WTC11 (cell line): ENCODE measurements around the gene CABLES1. TPM values are rescaled to one million over a fixed set of nuclear protein-coding genes. Genes with fewer than 3 reads are reported as not detected.

Experiments
- ATAC-seq: fragments of 200-7000 bp; cut with Tn5 transposase; 2 replicates; pipeline ENCODE4 v1.10.0; 2021; ENCODE audit warnings: mild to moderate bottlenecking, moderate library complexity
- CTCF ChIA-PET: fragments of 300-600 bp; sonication (Branson Sonifier 250); formaldehyde crosslinking; loops from one replicate; lab custom pipeline; 2021; ENCODE audit warnings: antibody characterized with exemption; lab: Charles Lee
- POLR2A ChIA-PET: fragments of 350-600 bp; sonication (Branson Sonifier 250); formaldehyde crosslinking; loops from one replicate; lab custom pipeline; 2021; ENCODE audit warnings: antibody characterized with exemption; lab: Charles Lee
- DNase-seq: peaks from one replicate; pipeline ENCODE4 v3.0.0; 2021; ENCODE audit warnings: low spot score
- H3K27ac Mint-ChIP-seq: 2 replicates; pipeline ENCODE4 v1.8.0; 2021; ENCODE audit warnings: mixed read lengths
- H3K27me3 Mint-ChIP-seq: 2 replicates; pipeline ENCODE4 v1.8.0; 2021; ENCODE audit warnings: low read depth, mild to moderate bottlenecking, moderate library complexity, mixed read lengths
- H3K36me3 Mint-ChIP-seq: 2 replicates; pipeline ENCODE4 v1.8.0; 2021; ENCODE audit warnings: mixed read lengths
- H3K4me1 Mint-ChIP-seq: 2 replicates; pipeline ENCODE4 v1.8.0; 2022; ENCODE audit warnings: mixed read lengths
- H3K4me3 Mint-ChIP-seq: 2 replicates; pipeline ENCODE4 v1.8.0; 2021; ENCODE audit warnings: mild to moderate bottlenecking, moderate library complexity, mixed read lengths
- H3K9me3 Mint-ChIP-seq: 2 replicates; pipeline ENCODE4 v1.8.0; 2021; ENCODE audit warnings: mixed read lengths
- ATF1 ChIP-seq: sonication (generic); formaldehyde crosslinking; IDR thresholded peaks from 2 replicates; pipeline ENCODE4 v1.8.1; 2023; ENCODE audit warnings: mild to moderate bottlenecking, moderate library complexity, missing genetic modification reagents
- ELF4 ChIP-seq: sonication (generic); formaldehyde crosslinking; IDR thresholded peaks from 2 replicates; pipeline ENCODE4 v1.8.1; 2022; ENCODE audit warnings: low read depth, mild to moderate bottlenecking, moderate library complexity, missing genetic modification reagents
- FOXP1 ChIP-seq: sonication (generic); formaldehyde crosslinking; IDR thresholded peaks from 2 replicates; pipeline ENCODE4 v1.8.0; 2022; ENCODE audit warnings: missing genetic modification reagents, mild to moderate bottlenecking, moderate library complexity, borderline replicate concordance
- IRF1 ChIP-seq: sonication (generic); formaldehyde crosslinking; IDR thresholded peaks from 2 replicates; pipeline ENCODE4 v1.8.0; 2023; ENCODE audit warnings: missing genetic modification reagents
- IRF2 ChIP-seq: sonication (generic); formaldehyde crosslinking; IDR thresholded peaks from 2 replicates; pipeline ENCODE4 v1.8.0; 2022; ENCODE audit warnings: low read depth, missing genetic modification reagents, borderline replicate concordance
- JAZF1 ChIP-seq: fragments of 250-450 bp; sonication (Bioruptor Pico); IDR thresholded peaks from 2 replicates; pipeline ENCODE4 v1.9.0; 2021; ENCODE audit warnings: moderate library complexity, mild to moderate bottlenecking, inconsistent platforms
- MLX ChIP-seq: sonication (generic); formaldehyde crosslinking; IDR thresholded peaks from 2 replicates; pipeline ENCODE4 v1.8.1; 2023; ENCODE audit warnings: mild to moderate bottlenecking, missing genetic modification reagents, moderate library complexity
- NR3C1 ChIP-seq: sonication (generic); formaldehyde crosslinking; conservative IDR thresholded peaks from 2 replicates; pipeline ENCODE4 v1.8.1; 2023; ENCODE audit warnings: low read depth, mild to moderate bottlenecking, missing genetic modification reagents
- SP1 ChIP-seq: sonication (generic); formaldehyde crosslinking; conservative IDR thresholded peaks from 2 replicates; pipeline ENCODE4 v1.8.1; 2022; ENCODE audit warnings: missing genetic modification reagents
- STAT6 ChIP-seq: sonication (generic); formaldehyde crosslinking; conservative IDR thresholded peaks from 2 replicates; pipeline ENCODE4 v1.8.1; 2023; ENCODE audit warnings: mild to moderate bottlenecking, low read depth, missing genetic modification reagents, moderate library complexity
- ZNF263 ChIP-seq: sonication (generic); formaldehyde crosslinking; IDR thresholded peaks from 2 replicates; pipeline ENCODE4 v1.8.1; 2022; ENCODE audit warnings: low read depth, mild to moderate bottlenecking, moderate library complexity, missing genetic modification reagents
- ZNF281 ChIP-seq: sonication (generic); formaldehyde crosslinking; IDR thresholded peaks from 2 replicates; pipeline ENCODE4 v1.8.0; 2023; ENCODE audit warnings: mild to moderate bottlenecking, missing genetic modification reagents
- ZNF317 ChIP-seq: sonication (generic); formaldehyde crosslinking; IDR thresholded peaks from 2 replicates; pipeline ENCODE4 v1.8.1; 2023; ENCODE audit warnings: low read depth, mild to moderate bottlenecking, moderate library complexity, missing genetic modification reagents, borderline replicate concordance
- ZNF512 ChIP-seq: sonication (generic); formaldehyde crosslinking; IDR thresholded peaks from 2 replicates; pipeline ENCODE4 v1.8.1; 2022; ENCODE audit warnings: missing genetic modification reagents, borderline replicate concordance
- total RNA-seq: library from RNA; stranded (reverse); gene quantifications from 3 replicates; pipeline ENCODE4 v1.2.3, GENCODE V29; 2021

Gene CABLES1
- total RNA-seq, 1 experiment from 2014 or later: 17.0 TPM

GRCh38 chr18:23237524-23238151 is 102.4 kb downstream of the CABLES1 start:
- TF ChIP-seq JAZF1 (CRISPR knock-in tag) (no peak), ZNF263 (CRISPR knock-in tag) (peak; percentile 64; the same call in 1 of the 2 replicates)
- no peaks in the 10 kb centered on the region for H3K9me3 Mint-ChIP-seq

GRCh38 chr18:23238152-23238531 is 102.9 kb downstream of the CABLES1 start:
- no peak overlapping the region for H3K4me3 Mint-ChIP-seq

More at GRCh38 chr18:23237524-23238151, 102.4 kb downstream of the CABLES1 start:
- no peaks in the 10 kb centered on the region for H3K27me3 Mint-ChIP-seq
- peak; percentile 57 for DNase-seq
- H3K4me3 Mint-ChIP-seq: no peak overlapping the region
- peaks cover 62% of the 10 kb centered on the region for H3K4me1 Mint-ChIP-seq
- ChIA-PET POLR2A (no interaction called here), CTCF (interaction anchor here (0.6 to 1.4 kb wide), 5 partner anchors 23 to 143 kb away, joined by 3 to 5 read pairs (median 3); no protein-coding TSS in a partner anchor)
- H3K36me3 Mint-ChIP-seq: peaks cover 44% of the 10 kb centered on the region
- H3K27ac Mint-ChIP-seq: no peak overlapping the region
- peak; percentile 70 for ATAC-seq

GRCh38 chr18:23238651-23239349 is 103.5 kb downstream of the CABLES1 start:
- Mint-ChIP-seq H3K9me3 (no peaks in the 10 kb centered on the region), H3K4me3 (no peak overlapping the region), H3K27ac (peak overlapping the region; percentile 80), H3K4me1 (peaks cover 69% of the 10 kb centered on the region), H3K27me3 (no peaks in the 10 kb centered on the region), H3K36me3 (peaks cover 39% of the 10 kb centered on the region)
- TF ChIP-seq IRF1 (CRISPR knock-in tag) (no peak), IRF2 (no peak), FOXP1 (no peak)
- POLR2A ChIA-PET: no interaction called here
- CTCF ChIA-PET: interaction anchor here (1.1 to 1.7 kb wide), 2 partner anchors 142 to 440 kb away, joined by 3 read pairs; no protein-coding TSS in a partner anchor
- ATAC-seq (no peak), DNase-seq (no peak)

More at GRCh38 chr18:23238152-23238531, 102.9 kb downstream of the CABLES1 start:
- ChIA-PET POLR2A (no interaction called here), CTCF (interaction anchor here (0.6 to 1.7 kb wide), 6 partner anchors 22 to 439 kb away, joined by 3 to 5 read pairs (median 3); no protein-coding TSS in a partner anchor)
- no peaks in the 10 kb centered on the region for H3K27me3 Mint-ChIP-seq
- no peak for DNase-seq
- TF ChIP-seq ELF4 (CRISPR knock-in tag): no peak
- no peak for TF ChIP-seq SP1 (CRISPR knock-in tag)
- TF ChIP-seq STAT6: no peak
- TF ChIP-seq ZNF263 (CRISPR knock-in tag): no peak
- no peak for TF ChIP-seq ZNF512 (CRISPR knock-in tag)
- no peak for TF ChIP-seq ATF1 (CRISPR knock-in tag)
- no peak for TF ChIP-seq IRF1 (CRISPR knock-in tag)
- peaks cover 65% of the 10 kb centered on the region for H3K4me1 Mint-ChIP-seq
- H3K9me3 Mint-ChIP-seq: no peaks in the 10 kb centered on the region
- peaks cover 44% of the 10 kb centered on the region for H3K36me3 Mint-ChIP-seq
- no peak for ATAC-seq
- H3K27ac Mint-ChIP-seq: peak overlapping the region; percentile 80

- no peak for DNase-seq
- H3K4me1 Mint-ChIP-seq: peaks cover 75% of the 10 kb centered on the region
- POLR2A ChIA-PET: no interaction called here
- TF ChIP-seq MLX (no peak), ZNF317 (no peak), ZNF512 (CRISPR knock-in tag) (no peak), ZNF281 (no peak), NR3C1 (CRISPR knock-in tag) (no peak)
Observed at GRCh38 chr18:23239350-23239692, 104.0 kb downstream of the CABLES1 start.

More at GRCh38 chr18:23239350-23239692, 104.0 kb downstream of the CABLES1 start:
- Mint-ChIP-seq H3K36me3 (peaks cover 37% of the 10 kb centered on the region), H3K27ac (peak overlapping the region; percentile 80), H3K27me3 (no peaks in the 10 kb centered on the region), H3K9me3 (no peaks in the 10 kb centered on the region), H3K4me3 (no peak overlapping the region)
- no peak for ATAC-seq
- CTCF ChIA-PET: interaction anchor here (1.7 kb wide), 1 partner anchor 440 kb away, joined by 3 read pairs; no protein-coding TSS in a partner anchor
